KMS-11 (cell line): ENCODE measurements around the gene TULP4.
"Not testable (repeated sequence)": the region's sequence is repeated elsewhere in the genome, so short reads cannot be mapped to it uniquely, and the experiment has no call there.

Experiments used
- H2AFZ ChIP-seq: fragments of 200-600 bp; sonication (generic); 2 replicates; pipeline ENCODE4 v1.6.1; 2016; ENCODE audit warnings: antibody characterized with exemption, mixed run types, low read depth
- H3K27ac ChIP-seq: fragments of 200-600 bp; sonication (generic); 2 replicates; pipeline ENCODE4 v1.6.1; 2016; ENCODE audit warnings: mild to moderate bottlenecking, mixed run types
- H3K27me3 ChIP-seq: fragments of 200-600 bp; sonication (generic); 2 replicates; pipeline ENCODE4 v1.6.1; 2017; ENCODE audit warnings: mild to moderate bottlenecking, low read depth, mixed run types, moderate library complexity; ENCODE audit not compliant: insufficient read depth
- H3K36me3 ChIP-seq: fragments of 200-600 bp; sonication (generic); 2 replicates; pipeline ENCODE4 v1.6.1; 2017; ENCODE audit warnings: mild to moderate bottlenecking, mixed run types; ENCODE audit not compliant: insufficient read depth
- H3K4me1 ChIP-seq: fragments of 200-600 bp; sonication (generic); 2 replicates; pipeline ENCODE4 v1.6.1; 2016; ENCODE audit warnings: mild to moderate bottlenecking, low read depth, mixed run types; ENCODE audit not compliant: poor library complexity, severe bottlenecking
- H3K4me2 ChIP-seq: fragments of 200-600 bp; sonication (generic); 2 replicates; pipeline ENCODE4 v1.7.0; 2016; ENCODE audit warnings: mild to moderate bottlenecking, mixed run types
- H3K4me3 ChIP-seq: fragments of 200-600 bp; sonication (generic); IDR thresholded peaks from 2 replicates; pipeline ENCODE4 v1.6.1; 2017; ENCODE audit warnings: low read depth, low read length, mixed read lengths; ENCODE audit not compliant: insufficient read depth
- H3K79me2 ChIP-seq: fragments of 200-600 bp; sonication (generic); 2 replicates; pipeline ENCODE4 v1.6.1; 2016; ENCODE audit warnings: low read depth, mixed run types; ENCODE audit not compliant: insufficient read depth
- H3K9ac ChIP-seq: fragments of 200-600 bp; sonication (generic); 2 replicates; pipeline ENCODE4 v1.6.1; 2016; ENCODE audit warnings: mild to moderate bottlenecking, mixed run types
- H4K20me1 ChIP-seq: fragments of 200-600 bp; sonication (generic); 2 replicates; pipeline ENCODE4 v1.6.1; 2016; ENCODE audit warnings: mild to moderate bottlenecking, mixed run types; ENCODE audit not compliant: insufficient read depth
- TF ChIP-seq, protein P1 (sequence below): fragments of 200-600 bp; sonication (generic); conservative IDR thresholded peaks from 2 replicates; pipeline ENCODE4 v1.6.1; 2017; ENCODE audit warnings: low read depth, mild to moderate bottlenecking, antibody characterized with exemption, low read length, moderate library complexity, mixed read lengths

TULP4 gene

DNA sequence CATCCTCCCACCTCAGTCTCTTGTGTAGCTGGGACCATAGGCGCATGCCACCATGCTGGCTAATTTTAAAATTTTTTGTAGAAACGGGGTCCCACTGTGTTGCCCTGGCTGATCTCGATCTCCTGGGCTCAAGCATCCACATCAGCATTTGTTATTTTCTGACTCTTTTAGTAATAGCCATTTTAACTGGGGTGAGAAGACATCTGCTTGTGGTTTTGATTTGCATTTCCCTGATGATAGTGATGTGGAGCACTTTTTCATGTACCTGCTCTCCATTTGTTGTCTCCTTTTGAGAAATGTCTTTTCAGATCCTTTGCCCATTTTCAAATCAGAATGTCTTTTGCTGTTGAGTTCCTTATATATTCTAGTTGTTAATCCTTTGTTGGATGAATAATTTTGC lies 22.2 kb upstream of the TULP4 start:
- peak overlapping the region; percentile 98 for H3K4me2 ChIP-seq
- no peaks in the 10 kb centered on the region for H3K27me3 ChIP-seq
- peaks cover 85% of the 10 kb centered on the region for H3K4me1 ChIP-seq
- H3K4me3 ChIP-seq: no peak overlapping the region
- H3K79me2 ChIP-seq: peaks cover 42% of the 10 kb centered on the region
- H2AFZ ChIP-seq: peak overlapping the region; percentile 6; the same call in 1 of the 2 replicates
- peak overlapping the region; percentile 51 for H3K9ac ChIP-seq
- H4K20me1 ChIP-seq: no peaks in the 10 kb centered on the region
- TF ChIP-seq, protein P1, sequence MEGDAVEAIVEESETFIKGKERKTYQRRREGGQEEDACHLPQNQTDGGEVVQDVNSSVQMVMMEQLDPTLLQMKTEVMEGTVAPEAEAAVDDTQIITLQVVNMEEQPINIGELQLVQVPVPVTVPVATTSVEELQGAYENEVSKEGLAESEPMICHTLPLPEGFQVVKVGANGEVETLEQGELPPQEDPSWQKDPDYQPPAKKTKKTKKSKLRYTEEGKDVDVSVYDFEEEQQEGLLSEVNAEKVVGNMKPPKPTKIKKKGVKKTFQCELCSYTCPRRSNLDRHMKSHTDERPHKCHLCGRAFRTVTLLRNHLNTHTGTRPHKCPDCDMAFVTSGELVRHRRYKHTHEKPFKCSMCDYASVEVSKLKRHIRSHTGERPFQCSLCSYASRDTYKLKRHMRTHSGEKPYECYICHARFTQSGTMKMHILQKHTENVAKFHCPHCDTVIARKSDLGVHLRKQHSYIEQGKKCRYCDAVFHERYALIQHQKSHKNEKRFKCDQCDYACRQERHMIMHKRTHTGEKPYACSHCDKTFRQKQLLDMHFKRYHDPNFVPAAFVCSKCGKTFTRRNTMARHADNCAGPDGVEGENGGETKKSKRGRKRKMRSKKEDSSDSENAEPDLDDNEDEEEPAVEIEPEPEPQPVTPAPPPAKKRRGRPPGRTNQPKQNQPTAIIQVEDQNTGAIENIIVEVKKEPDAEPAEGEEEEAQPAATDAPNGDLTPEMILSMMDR: no peak
- H3K36me3 ChIP-seq: no peaks in the 10 kb centered on the region
- H3K27ac ChIP-seq: peak overlapping the region; percentile 89

DNA sequence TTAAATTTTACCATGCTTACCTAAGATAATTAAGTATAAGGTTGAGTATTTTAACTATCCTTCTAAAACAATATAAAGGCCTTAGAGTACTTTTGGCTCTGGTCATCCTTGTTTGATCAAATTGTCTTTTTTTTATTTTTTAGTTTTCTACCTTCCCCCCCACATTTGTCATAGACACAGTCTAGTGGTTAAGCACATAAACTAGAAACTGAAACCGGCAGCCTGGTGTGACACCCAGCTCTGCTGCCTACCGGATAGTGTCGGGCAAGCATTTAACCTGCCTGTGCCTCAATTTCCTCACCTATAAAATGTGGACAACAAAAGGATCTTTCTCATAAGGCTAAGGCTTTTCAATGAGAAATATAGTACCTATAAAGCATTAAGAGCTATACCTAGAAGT lies 21.6 kb upstream of the TULP4 start:
- H3K4me3 ChIP-seq: no peak overlapping the region
- no peaks in the 10 kb centered on the region for H3K27me3 ChIP-seq
- TF ChIP-seq, protein P1: no peak
- H3K36me3 ChIP-seq: no peaks in the 10 kb centered on the region
- H3K9ac ChIP-seq: peak overlapping the region; percentile 51
- peaks cover 79% of the 10 kb centered on the region for H3K4me1 ChIP-seq
- H3K27ac ChIP-seq: peak overlapping the region; percentile 89
- H3K4me2 ChIP-seq: peak overlapping the region; percentile 98
- no peaks in the 10 kb centered on the region for H4K20me1 ChIP-seq
- peaks cover 42% of the 10 kb centered on the region for H3K79me2 ChIP-seq
- no peak overlapping the region for H2AFZ ChIP-seq

DNA sequence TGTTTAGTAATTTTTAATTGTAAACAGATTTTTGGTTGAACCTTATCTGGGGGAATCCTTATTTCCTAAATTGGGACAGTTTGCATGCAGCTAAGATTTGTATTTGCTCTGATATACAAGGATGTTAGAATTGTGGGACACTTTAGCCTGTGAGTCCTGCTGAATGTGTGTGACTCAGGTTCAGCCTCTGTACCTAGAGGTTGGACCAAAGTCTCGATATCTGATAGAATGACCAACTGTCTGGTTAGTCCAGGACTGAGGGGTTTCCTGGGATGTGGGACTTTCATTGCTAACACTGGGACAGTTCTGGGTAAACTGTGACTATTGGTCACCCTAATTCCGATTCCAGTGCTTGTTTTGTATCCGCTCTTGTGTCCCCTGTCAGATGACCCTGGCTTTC lies 20.2 kb upstream of the TULP4 start:
- Histone ChIP-seq H2AFZ (no peak overlapping the region), H3K36me3 (no peaks in the 10 kb centered on the region), H3K27ac (peak overlapping the region; percentile 89), H3K9ac (peak overlapping the region; percentile 51; the same call in 1 of the 2 replicates), H3K4me1 (peaks cover 65% of the 10 kb centered on the region), H3K4me2 (peak overlapping the region; percentile 98), H3K79me2 (peaks cover 29% of the 10 kb centered on the region), H3K27me3 (no peaks in the 10 kb centered on the region), H3K4me3 (no peak overlapping the region), H4K20me1 (no peaks in the 10 kb centered on the region)
- TF ChIP-seq, protein P1: no peak

DNA sequence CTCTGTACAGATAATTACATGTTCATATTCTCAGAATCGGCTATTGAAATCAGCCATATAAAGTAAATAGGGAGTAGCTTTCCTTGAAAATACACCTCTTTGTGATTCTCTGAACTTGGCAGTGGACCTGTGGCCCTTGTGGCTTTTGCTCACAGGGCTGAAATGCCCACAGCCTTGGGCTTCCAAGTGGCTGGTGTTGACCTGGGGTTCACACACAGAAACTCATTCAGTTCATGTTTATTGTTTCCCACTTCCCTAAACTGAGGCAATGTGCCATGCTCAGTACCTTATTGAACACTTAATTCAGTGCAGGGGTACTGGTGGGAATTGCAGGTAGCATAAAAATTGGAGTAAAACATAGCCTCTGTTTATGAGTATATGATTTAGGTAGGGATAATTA lies 19.1 kb upstream of the TULP4 start:
- H3K27ac ChIP-seq: peak overlapping the region; percentile 89; the same call in 1 of the 2 replicates
- H3K27me3 ChIP-seq: no peaks in the 10 kb centered on the region
- H3K36me3 ChIP-seq: no peaks in the 10 kb centered on the region
- no peak overlapping the region for H2AFZ ChIP-seq
- peaks cover 25% of the 10 kb centered on the region for H3K79me2 ChIP-seq
- no peak overlapping the region for H3K4me3 ChIP-seq
- no peak overlapping the region for H3K9ac ChIP-seq
- peaks cover 54% of the 10 kb centered on the region for H3K4me1 ChIP-seq
- H3K4me2 ChIP-seq: peak overlapping the region; percentile 98; the same call in 1 of the 2 replicates
- TF ChIP-seq, protein P1: no peak
- no peaks in the 10 kb centered on the region for H4K20me1 ChIP-seq

DNA sequence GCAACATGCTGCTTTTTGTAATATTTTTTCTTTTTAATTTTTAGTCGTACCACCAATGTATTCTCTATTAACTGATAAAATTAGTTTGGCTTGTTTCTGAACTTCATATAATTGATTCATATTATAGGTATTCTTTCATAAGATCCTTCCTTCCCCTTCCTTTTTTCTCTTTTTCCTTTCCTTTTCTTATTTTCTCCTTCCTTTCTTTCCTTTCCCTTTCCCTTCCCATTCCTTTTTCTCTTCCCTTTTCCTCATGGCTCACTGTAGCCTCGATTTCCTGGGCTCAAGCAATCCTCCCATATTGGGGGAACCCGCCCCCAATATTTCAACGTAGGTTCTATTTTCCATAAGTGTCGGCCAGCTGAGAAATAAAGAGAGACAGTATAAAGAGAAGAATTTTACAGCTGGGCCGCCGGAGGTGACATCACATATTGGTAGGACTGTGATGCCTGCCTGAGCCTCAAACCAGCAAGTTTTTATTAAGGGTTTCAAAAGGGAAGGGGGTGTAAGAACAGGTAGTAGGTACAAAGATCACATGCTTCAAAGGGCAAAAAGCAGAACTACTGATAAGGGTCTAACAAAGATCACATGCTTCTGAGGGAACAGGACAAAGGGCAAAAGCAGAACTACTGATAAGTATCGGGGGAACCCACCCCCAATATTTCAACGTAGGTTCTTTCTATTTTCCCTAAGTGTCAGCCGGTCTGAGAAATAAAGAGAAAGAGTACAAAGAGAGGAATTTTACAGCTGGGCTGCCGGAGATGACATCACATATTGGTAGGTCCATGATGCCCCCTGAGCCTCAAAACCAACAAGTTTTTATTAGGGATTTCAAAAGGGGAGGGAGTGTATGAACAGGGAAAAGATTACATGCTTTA lies 16.1 kb upstream of the TULP4 start:
- peaks cover 28% of the 10 kb centered on the region for H3K4me1 ChIP-seq
- H3K9ac ChIP-seq, H3K4me2 ChIP-seq, H3K4me3 ChIP-seq, H2AFZ ChIP-seq, H3K27me3 ChIP-seq, H3K27ac ChIP-seq, H3K36me3 ChIP-seq, H4K20me1 ChIP-seq: not testable (repeated sequence)
- peaks cover 22% of the 10 kb centered on the region for H3K79me2 ChIP-seq

DNA sequence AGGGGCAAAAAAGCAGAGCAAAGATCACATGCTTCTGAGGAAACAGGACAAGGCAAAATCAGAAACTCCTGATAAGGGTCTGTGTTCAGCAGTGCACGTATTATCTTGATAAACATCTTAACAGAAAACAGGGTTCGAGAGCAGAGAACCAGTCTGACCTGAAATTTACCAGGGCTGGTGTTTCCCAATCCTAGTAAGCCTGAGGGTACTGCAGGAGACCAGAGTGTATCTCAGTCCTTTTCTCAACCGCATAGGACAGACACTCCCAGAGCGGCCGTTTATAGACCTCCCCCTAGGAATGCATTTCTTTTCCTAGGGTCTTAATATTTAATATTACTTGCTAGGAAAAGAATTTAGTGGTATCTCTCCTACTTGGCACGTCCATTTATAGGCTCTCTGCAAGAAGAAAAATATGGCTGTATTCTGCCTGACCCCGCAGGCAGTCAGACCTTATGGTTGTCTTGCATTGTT lies 15.4 kb upstream of the TULP4 start:
- not testable (repeated sequence) for H4K20me1 ChIP-seq, H3K9ac ChIP-seq, H3K4me2 ChIP-seq, H3K36me3 ChIP-seq, H2AFZ ChIP-seq, H3K27me3 ChIP-seq, H3K4me3 ChIP-seq, H3K27ac ChIP-seq
- Histone ChIP-seq H3K79me2 (peaks cover 15% of the 10 kb centered on the region), H3K4me1 (peaks cover 21% of the 10 kb centered on the region)

DNA sequence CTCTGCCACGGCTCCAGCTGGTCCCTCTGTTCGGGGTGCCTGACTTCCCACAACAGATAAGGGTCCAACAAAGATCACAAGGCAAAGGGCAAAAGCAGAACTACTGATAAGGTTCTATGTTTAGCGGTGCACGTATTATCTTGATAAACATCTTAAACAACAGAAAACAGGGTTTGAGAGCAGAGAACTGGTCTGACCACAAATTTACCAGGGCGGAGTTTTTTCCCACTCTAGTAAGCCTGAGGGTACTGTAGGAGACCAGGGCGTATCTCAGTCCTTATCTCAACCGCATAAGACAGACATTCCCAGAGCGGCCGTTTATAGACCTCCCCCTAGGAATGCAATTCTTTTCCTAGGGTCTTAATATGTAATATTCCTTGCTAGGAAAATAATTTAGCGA lies 14.6 kb upstream of the TULP4 start:
- H3K9ac ChIP-seq: not testable (repeated sequence)

More for the DNA sequence above, 14.6 kb upstream of the TULP4 start:
- not testable (repeated sequence) for H3K27ac ChIP-seq, H3K36me3 ChIP-seq, H3K27me3 ChIP-seq, H3K79me2 ChIP-seq, H3K4me2 ChIP-seq, H3K4me3 ChIP-seq, H2AFZ ChIP-seq, H4K20me1 ChIP-seq
- peaks cover 13% of the 10 kb centered on the region for H3K4me1 ChIP-seq
